HUES48 (cell line): ENCODE results near the gene JARID2.
A peak's percentile ranks its signal among the peaks of the same experiment; 100 is the strongest.

ENCODE experiments used
- H3K27ac ChIP-seq: one replicate; pipeline ENCODE4 v1.7.0; 2013; ENCODE audit warnings: low read depth, low read length, inconsistent platforms
- H3K27me3 ChIP-seq: 2 replicates; pipeline ENCODE4 v1.6.1; 2013; ENCODE audit warnings: mild to moderate bottlenecking, low read length; ENCODE audit not compliant: control insufficient read depth, insufficient read depth
- H3K36me3 ChIP-seq: 2 replicates; pipeline ENCODE4 v1.6.1; 2013; ENCODE audit warnings: low read length; ENCODE audit not compliant: control insufficient read depth, insufficient read depth
- H3K4me1 ChIP-seq: 2 replicates; pipeline ENCODE4 v1.6.1; 2013; ENCODE audit warnings: mild to moderate bottlenecking, low read length; ENCODE audit not compliant: control insufficient read depth, insufficient read depth
- H3K4me3 ChIP-seq: 2 replicates; pipeline ENCODE4 v1.5.1; 2013; ENCODE audit warnings: mild to moderate bottlenecking, low read depth, low read length
- H3K9ac ChIP-seq: 2 replicates; pipeline ENCODE4 v1.6.1; 2013; ENCODE audit warnings: mild to moderate bottlenecking, low read depth, low read length, moderate library complexity
- H3K9me3 ChIP-seq: 2 replicates; pipeline ENCODE4 v1.6.1; 2013; ENCODE audit warnings: low read length; ENCODE audit not compliant: control insufficient read depth, insufficient read depth

The JARID2 gene

DNA sequence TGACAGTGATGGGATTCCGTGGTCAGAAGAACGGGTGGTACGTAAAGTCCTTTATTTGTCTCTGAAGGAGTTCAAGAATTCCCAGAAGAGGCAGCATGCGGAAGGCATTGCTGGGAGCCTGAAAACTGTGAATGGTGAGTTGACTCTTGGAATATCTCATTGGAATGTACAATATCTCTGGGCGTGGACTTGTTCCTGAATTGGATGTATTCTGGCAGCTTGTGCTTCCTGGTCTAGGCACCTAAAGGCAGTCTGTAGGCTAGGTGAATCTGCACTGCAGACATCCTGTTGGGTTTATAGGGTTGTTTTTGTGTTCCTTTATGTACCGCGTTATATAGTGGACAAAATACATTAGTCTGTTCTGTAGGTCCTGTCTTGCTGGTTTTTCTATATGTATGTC lies 128.2 kb downstream of the JARID2 start:
- H3K9me3 ChIP-seq = no peaks in the 10 kb centered on the region
- no peak overlapping the region for H3K27ac ChIP-seq
- no peak overlapping the region for H3K9ac ChIP-seq
- H3K27me3 ChIP-seq = no peaks in the 10 kb centered on the region
- H3K4me1 ChIP-seq = peaks cover 65% of the 10 kb centered on the region
- H3K36me3 ChIP-seq = peaks cover 45% of the 10 kb centered on the region
- H3K4me3 ChIP-seq = no peak overlapping the region

DNA sequence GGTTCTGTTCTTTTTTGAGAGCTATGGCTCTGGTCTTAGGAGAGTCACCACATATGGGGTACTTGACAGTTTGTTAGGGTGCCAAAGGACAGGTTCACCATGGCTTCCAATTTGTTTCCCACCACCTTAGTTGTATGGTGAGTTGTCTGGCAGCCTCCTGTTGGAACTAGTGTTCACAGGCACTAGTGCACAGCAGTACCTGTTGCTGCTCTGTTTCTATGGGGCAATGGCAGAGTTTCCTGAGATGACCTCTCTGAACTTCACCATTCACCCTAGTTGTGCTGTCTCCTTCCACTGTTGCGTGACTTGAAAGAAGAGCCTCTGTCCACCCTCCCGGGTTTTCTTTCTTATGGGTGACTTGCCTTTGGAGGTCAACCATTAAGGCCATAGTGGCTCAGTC lies 129.1 kb downstream of the JARID2 start:
- Histone ChIP-seq H3K4me1 (peaks cover 63% of the 10 kb centered on the region), H3K27ac (no peak overlapping the region), H3K9me3 (no peaks in the 10 kb centered on the region), H3K4me3 (no peak overlapping the region), H3K27me3 (no peaks in the 10 kb centered on the region), H3K9ac (no peak overlapping the region), H3K36me3 (peaks cover 48% of the 10 kb centered on the region)

DNA sequence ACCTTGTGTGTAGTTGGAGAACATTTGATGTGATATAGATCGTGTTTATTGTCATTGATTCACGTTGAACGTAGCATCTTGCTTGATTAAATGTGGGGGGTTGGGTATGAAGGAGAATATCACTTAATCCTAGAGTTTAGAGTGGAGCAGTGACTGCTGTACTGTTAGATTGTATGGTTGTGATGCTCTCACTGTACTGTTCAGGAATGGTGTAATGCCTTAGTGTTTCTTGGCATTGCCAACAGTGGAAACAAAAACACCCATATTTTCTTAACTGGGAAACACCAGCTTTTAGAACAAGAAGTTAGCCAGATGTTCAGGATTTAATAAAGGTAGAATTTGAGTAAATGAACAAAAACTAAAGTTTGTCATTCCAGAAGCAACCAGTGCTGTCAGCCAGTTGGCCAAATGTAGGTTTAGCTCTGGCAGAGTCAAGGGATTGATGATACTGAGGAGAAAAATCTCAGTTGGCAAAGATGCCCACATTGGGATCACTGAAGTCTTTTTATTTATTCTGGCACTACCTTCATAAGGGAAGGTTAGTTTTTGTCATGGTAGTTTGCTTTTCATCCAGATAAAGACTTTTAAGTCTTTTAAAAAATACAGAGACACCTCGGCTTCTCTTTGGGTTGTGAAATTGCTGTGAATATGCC lies 129.9 kb downstream of the JARID2 start:
- H3K4me3 ChIP-seq = no peak overlapping the region
- H3K27ac ChIP-seq = no peak overlapping the region
- H3K4me1 ChIP-seq = peaks cover 66% of the 10 kb centered on the region

DNA sequence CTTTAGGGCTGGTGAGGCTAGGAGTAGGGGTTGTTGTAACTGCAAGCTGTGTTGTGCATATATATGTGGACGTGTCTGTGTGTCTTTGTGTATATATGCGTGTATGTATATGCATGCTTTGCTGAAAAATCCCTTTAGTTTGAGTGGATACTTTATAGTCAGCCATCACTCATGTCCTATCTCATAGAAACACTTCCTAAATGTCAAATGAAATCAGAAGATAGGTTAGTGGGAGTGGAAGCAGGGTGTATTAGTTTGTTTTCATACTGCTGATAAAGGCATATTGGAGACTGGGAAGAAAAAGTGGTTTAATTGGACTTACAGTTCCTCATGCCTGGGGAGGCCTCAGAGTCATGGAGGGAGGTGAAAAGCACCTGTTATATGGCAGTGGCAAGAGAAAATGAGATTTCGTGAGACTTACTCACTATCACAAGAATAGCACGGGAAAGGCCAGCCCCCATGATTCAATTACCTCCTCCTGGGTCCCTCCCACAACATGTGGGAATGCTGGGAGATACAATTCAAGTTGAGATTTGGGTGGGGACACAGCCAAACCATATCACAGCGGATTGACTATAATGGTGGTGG lies 131.1 kb downstream of the JARID2 start:
- H3K9ac ChIP-seq = no peak overlapping the region
- H3K36me3 ChIP-seq = peaks cover 44% of the 10 kb centered on the region
- H3K27ac ChIP-seq = no peak overlapping the region
- H3K27me3 ChIP-seq = no peaks in the 10 kb centered on the region
- H3K4me1 ChIP-seq = peaks cover 67% of the 10 kb centered on the region
- H3K4me3 ChIP-seq = no peak overlapping the region
- H3K9me3 ChIP-seq = no peaks in the 10 kb centered on the region

More for the DNA sequence above, 129.9 kb downstream of the JARID2 start:
- no peaks in the 10 kb centered on the region for H3K27me3 ChIP-seq
- peaks cover 46% of the 10 kb centered on the region for H3K36me3 ChIP-seq
- H3K9me3 ChIP-seq = no peaks in the 10 kb centered on the region
- H3K9ac ChIP-seq = no peak overlapping the region

DNA sequence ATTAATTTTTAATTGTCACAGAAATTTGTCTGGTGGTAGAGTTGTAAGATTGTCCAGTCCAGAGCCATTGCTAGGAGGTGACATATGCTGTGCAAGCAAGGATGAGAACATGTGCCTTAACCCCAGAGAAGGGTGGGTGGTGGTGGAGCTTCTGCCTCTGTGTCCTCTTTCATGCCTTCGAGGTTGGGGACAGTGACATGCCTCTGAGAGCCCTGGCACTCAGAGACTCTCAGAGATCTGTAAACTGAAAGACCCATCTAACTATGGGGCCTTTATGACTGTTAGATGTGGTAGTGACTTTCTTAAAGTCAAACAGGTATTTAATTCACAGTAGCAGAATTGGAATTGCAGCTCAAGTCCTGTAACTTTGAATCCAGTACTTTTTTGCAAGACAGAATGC lies 132.4 kb downstream of the JARID2 start:
- no peaks in the 10 kb centered on the region for H3K27me3 ChIP-seq
- peaks cover 77% of the 10 kb centered on the region for H3K4me1 ChIP-seq
- no peak overlapping the region for H3K4me3 ChIP-seq

DNA sequence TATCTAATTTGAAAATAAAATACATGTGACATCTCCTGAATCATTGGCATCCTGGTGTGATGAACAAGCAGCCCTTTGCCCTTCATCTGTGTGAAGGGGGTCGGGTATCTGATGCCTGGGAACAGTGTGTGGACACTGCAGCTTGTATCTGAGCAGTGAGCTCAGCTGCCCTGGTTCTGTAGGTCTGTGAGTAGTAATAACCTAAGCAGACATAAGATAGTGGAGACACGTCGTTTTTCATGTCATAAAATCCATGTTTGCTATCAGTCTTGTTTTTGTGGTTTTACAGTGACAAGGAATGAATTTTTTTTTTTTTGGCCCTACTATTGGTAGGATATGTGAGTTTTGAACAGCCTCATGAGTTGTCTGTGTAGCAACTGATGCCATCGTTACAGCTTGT lies 133.0 kb downstream of the JARID2 start:
- no peak overlapping the region for H3K9ac ChIP-seq
- H3K36me3 ChIP-seq = peaks cover 38% of the 10 kb centered on the region
- H3K27me3 ChIP-seq = no peaks in the 10 kb centered on the region
- H3K4me3 ChIP-seq = no peak overlapping the region
- peaks cover 78% of the 10 kb centered on the region for H3K4me1 ChIP-seq
- no peak overlapping the region for H3K27ac ChIP-seq
- no peaks in the 10 kb centered on the region for H3K9me3 ChIP-seq

More for the DNA sequence above, 132.4 kb downstream of the JARID2 start:
- Histone ChIP-seq H3K9me3 (no peaks in the 10 kb centered on the region), H3K36me3 (peaks cover 44% of the 10 kb centered on the region), H3K9ac (no peak overlapping the region), H3K27ac (no peak overlapping the region)

DNA sequence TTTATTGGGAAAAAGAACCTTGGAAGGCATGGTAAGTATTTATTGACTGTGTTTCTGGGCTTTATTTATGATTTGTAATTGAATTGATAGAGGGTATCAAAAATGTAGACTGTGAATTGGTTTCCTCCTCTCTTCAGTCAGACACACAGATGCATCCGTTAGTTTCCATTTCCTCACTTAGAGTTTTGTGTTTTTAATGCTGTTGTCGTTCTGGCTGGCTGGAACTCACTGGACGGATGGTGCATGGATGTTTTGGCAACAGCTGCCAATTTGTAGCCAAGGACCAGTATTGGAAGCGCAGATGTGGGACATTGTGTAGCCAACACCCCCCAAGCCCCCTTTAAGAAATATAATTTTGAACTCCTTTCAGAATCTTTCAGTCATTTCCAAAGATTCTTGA lies 134.5 kb downstream of the JARID2 start:
- Histone ChIP-seq H3K27ac (no peak overlapping the region), H3K9me3 (no peaks in the 10 kb centered on the region), H3K27me3 (no peaks in the 10 kb centered on the region), H3K4me1 (peaks cover 77% of the 10 kb centered on the region), H3K9ac (no peak overlapping the region), H3K36me3 (peaks cover 24% of the 10 kb centered on the region), H3K4me3 (no peak overlapping the region)

DNA sequence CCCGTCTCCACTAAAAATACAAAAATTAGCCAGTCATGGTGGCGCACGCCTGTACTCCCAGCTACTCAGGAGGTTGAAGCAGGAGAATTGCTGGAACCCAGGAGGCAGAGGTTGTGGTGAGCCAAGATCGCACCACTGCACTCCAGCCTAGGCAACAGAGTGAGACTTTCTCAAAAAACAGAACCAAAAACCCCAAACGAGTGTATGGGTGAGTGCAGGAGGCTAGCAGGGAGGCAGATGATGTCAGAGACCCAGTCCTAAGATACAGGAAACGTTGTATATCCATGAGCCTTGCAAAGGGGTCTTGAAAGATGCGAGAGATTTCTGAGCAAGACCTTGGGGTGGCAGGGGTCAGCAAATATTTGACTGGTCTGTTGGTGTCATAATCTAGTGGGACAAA lies 136.2 kb downstream of the JARID2 start:
- Histone ChIP-seq H3K4me1 (peaks cover 81% of the 10 kb centered on the region), H3K27me3 (no peaks in the 10 kb centered on the region), H3K9ac (no peak overlapping the region), H3K9me3 (no peaks in the 10 kb centered on the region), H3K4me3 (no peak overlapping the region), H3K36me3 (peaks cover 10% of the 10 kb centered on the region), H3K27ac (peak overlapping the region; percentile 5)

DNA sequence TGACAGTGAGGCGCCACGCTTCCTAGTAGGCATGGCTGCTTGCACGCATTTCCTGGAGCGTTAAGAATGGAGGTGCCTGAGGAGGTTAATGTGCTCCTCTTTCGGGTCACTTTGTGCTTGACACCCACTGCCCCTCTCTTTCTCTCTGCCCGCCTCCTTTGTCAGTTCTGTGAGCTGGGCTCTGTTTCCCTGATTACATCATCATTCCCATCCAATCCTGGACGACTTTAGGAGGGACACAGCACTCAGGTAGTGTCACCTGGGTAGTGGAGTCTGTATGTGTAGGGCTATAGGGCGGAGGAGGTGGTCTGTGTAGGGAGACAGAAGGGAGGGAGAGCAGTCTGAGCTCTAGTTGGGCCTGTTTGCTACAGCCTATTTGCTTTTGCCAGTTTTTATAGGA lies 136.8 kb downstream of the JARID2 start:
- peaks cover 88% of the 10 kb centered on the region for H3K4me1 ChIP-seq
- no peaks in the 10 kb centered on the region for H3K27me3 ChIP-seq
- H3K4me3 ChIP-seq = no peak overlapping the region
- peaks cover 10% of the 10 kb centered on the region for H3K36me3 ChIP-seq
- no peak overlapping the region for H3K9ac ChIP-seq
- H3K27ac ChIP-seq = no peak overlapping the region
- no peaks in the 10 kb centered on the region for H3K9me3 ChIP-seq

DNA sequence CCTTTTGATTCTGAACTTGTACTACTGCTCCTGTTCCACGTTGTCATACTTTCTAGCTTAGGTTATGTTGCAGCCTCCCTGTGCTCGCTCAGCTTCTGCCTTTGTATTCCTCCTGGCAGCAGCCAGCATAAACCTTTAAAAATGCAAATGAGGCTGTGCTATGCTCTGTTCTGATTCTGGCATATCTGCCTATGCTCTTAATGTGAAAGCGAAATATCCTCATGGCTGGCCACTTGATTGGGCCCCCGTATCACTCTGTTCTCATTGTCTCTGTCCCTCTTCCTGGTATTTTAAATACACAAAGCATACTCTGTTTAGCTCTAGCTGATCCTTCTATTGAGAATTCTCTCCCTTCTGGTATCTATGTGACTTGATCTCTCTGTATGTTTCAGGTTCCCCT lies 139.0 kb downstream of the JARID2 start:
- Histone ChIP-seq H3K4me1 (peaks cover 90% of the 10 kb centered on the region), H3K9ac (no peak overlapping the region)

DNA sequence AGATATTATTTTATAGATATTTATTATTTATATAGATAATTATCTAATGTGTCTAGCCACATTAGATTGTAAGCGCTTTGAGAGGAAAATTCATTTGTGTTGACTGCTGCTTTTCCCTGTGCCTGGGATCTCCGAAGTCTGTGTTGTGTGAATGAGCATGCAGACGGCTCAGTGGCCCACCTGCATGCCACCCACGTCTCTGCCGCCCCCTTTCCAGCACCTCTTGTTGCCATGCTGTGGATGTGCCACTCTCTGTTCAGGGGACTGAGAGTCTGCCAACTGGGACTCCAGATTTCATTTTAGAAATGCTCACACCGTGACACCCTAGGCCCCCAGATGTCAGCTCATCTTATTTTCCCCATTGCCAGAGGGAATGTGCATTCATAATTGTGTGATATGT lies 139.7 kb downstream of the JARID2 start:
- no peaks in the 10 kb centered on the region for H3K27me3 ChIP-seq
- no peaks in the 10 kb centered on the region for H3K9me3 ChIP-seq
- H3K4me1 ChIP-seq = peaks cover 91% of the 10 kb centered on the region
- peaks cover 3% of the 10 kb centered on the region; the same call in 1 of the 2 replicates for H3K36me3 ChIP-seq
- H3K27ac ChIP-seq = no peak overlapping the region
- no peak overlapping the region for H3K4me3 ChIP-seq
- no peak overlapping the region for H3K9ac ChIP-seq

More for the DNA sequence above, 139.0 kb downstream of the JARID2 start:
- H3K4me3 ChIP-seq = no peak overlapping the region
- no peaks in the 10 kb centered on the region for H3K9me3 ChIP-seq
- no peaks in the 10 kb centered on the region for H3K36me3 ChIP-seq
- no peaks in the 10 kb centered on the region for H3K27me3 ChIP-seq
- no peak overlapping the region for H3K27ac ChIP-seq
